GM21825 (cell line): ENCODE data around the gene ZNF235.
"Not testable (repeated sequence)": the region's sequence is repeated elsewhere in the genome, so short reads cannot be mapped to it uniquely, and the experiment has no call there.

Experiments used
- ATAC-seq: cut with Tn5 transposase; IDR thresholded peaks from one replicate; pipeline ENCODE4 v1.9.1; 2021; ENCODE audit warnings: mild to moderate bottlenecking, moderate library complexity; ENCODE audit not compliant: unreplicated experiment

Gene ZNF235

DNA sequence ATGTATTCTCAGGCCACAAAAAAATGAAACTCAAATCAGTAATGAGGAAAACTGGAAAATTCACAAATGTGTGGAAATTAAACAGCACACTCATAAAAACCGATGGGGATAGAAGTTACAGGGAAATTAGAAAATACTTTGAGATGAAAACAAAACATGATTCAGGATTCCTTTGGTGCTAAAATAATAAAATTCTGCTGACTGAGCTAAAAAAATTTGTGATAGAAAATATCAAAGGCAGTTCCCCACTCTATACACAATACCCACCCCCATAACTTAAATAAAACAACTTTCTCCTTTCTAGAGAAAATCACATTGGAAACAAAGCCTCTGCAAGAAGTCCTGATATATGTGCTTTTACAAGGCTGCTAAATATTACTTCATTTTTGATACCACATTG, 46.7 kb downstream of the ZNF235 start:
- no peak for ATAC-seq

DNA sequence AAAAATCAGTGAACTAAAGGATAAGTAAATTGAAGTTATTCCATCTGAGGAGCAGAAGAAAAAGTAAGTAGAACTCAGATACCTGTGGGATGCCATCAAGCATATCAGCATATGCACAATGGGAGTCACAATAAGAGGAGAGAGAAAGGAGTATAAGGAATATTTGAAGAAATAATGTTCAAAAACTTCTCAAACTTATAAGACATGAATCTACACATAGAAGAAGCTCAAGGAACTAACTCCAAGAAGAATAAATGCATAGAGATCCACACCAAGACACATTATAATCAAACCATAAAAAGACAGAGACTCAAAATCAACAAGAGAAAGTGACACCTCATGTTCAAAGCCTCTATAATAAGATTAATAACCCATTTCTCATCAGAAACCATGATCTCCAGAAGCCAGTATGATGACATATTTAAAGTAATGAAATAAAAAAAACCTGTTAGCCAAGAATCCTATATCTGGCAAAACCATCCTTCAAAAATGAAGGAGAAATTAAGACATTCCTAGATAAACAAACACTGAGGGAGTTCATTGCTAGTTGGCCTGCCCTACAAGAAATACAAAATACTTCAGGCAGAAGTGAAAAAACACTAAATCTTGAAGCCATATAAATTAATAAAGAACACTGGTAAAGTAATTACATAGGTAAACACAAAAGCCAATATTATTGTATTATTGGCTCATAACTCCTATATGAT, 49.0 kb downstream of the ZNF235 start:
- ATAC-seq = no peak

DNA sequence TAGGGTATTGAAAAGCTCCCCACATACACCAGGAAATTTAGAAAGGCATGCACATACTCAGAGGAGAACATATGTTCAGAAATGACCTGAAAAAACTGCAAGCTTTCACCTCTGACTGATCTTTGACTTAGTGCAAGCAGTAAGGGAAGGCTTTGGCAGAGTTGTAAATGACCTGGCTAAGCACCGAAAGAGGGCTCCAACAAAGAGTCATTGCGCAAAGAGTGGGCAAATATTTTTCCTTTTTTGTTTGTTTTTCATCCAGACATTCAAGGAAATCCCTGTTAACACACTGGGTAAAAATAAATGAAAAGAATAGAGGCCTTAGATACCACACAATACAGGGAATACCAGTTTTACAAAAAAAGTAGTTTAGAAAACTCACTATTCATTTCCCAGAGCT, 50.3 kb downstream of the ZNF235 start:
- no peak for ATAC-seq

DNA sequence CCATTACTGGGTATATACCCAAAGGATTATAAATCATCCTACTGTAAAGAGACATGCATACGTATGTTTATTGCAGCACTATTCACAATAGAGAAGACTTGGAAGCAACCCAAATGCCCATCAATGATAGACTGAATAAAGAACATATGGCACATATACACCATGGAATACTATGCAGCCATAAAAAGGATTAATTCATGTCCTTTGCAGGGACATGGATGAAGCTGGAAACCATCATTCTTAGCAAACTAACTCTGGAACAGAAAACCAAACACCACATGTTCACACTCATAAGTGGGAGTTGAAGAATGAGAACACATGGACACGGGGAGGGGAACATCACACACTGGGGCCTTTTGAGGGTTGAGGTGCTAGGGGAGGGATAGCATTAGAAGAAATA, 51.4 kb downstream of the ZNF235 start:
- ATAC-seq = not testable (repeated sequence)

DNA sequence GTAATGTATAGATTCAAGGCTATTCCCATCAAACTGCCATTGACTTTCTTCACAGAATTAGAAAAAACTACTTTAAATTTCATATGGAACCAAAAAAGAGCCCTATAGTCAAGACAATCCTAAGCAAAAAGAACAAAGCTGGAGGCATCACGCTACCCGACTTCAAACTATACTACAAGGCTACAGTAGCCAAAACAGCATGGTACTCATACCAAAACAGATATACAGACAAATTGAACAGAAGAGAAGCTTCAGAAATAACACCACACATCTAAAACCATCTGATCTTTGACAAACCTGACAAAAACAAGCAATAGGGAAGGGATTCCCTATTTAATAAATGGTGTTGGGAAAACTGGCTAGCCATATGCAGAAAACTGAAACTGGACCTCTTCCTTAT, 52.5 kb downstream of the ZNF235 start:
- not testable (repeated sequence) for ATAC-seq

DNA sequence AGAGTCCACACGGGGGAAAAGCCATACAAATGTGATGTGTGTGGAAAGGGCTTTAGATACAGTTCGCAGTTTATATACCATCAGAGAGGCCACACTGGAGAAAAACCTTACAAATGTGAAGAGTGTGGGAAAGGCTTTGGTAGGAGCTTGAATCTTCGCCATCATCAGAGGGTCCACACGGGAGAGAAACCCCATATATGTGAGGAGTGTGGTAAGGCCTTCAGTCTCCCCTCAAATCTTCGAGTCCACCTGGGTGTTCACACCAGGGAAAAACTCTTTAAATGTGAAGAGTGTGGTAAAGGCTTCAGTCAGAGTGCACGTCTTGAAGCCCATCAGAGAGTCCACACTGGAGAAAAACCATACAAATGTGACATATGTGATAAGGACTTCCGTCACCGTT, 68.4 kb downstream of the ZNF235 start:
- no peak for ATAC-seq
